ENCODE data around the gene PHF11.
"Not testable (repeated sequence)": the region's sequence is repeated elsewhere in the genome, so short reads cannot be mapped to it uniquely, and the experiment has no call there.

PHF11 gene

DNA sequence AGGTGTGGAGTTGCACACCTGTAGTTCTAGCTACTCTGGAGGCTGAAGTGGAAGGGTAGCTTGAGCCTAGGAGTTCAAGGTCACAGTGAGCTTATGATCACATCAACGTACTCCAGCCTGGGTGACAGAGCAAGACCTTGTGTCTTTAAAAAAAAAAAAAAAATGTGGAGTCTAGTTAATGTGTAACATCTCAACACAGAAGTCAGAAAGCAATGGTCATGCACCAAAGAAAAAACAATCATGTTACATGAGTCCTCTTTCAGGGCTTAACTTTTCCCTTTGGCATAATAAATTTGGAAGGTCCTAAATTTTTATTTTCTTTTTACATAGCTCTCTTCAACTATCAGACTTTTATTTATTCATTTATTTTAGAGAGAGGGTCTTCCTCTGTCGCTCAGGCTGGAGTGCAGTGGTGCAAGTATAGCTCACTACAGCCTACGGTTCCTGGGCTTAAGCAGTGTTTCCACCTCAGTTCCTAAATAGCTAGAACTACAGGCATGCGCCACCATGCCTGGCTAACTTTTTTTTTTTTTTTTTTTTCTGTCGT, 29.4 kb upstream of the PHF11 start:
- Mint-ChIP-seq H3K9me3 (peaks cover 11% of the 10 kb centered on the region), H3K4me3 (no peak overlapping the region), H3K27me3 (no peaks in the 10 kb centered on the region), H3K27ac (no peak overlapping the region), H3K4me1 (no peaks in the 10 kb centered on the region), H3K36me3 (peaks cover 55% of the 10 kb centered on the region)
- CTCF ChIA-PET, result interaction anchor here (0.6 kb wide), 1 partner anchor 17 kb away, joined by 4 read pairs; no protein-coding TSS in a partner anchor
- DNase-seq, result no peak

DNA sequence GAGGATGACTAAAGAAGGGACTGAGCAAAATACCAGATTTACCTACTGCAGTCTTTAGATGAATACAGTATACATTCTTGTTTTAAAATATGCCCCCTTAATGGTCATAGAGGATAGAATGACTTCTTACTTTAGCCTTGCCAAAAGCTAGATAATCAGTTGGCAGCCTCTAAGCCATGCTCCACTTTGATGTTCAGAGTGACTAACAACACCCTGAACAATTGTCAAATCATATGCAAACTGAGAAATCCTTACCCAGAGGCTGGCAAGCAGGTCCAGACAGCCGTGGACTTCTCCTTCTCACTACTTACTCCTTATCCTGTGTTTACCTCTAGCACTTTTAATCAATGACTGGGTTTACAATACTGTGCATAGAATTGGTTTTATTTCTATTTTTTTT, 23.6 kb upstream of the PHF11 start:
- Mint-ChIP-seq H3K36me3 (peaks cover 44% of the 10 kb centered on the region), H3K27ac (no peak overlapping the region)

DNA sequence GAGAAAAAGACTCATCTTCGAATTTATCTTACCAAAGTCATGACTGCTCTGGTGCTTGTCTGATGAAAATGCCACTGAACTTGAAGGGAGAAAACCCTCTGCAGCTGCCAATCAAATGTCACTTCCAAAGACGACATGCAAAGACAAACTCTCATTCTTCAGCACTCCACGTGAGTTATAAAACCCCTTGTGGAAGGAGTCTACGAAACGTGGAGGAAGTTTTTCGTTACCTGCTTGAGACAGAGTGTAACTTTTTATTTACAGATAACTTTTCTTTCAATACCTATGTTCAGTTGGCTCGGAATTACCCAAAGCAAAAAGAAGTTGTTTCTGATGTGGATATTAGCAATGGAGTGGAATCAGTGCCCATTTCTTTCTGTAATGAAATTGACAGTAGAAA, 19.2 kb upstream of the PHF11 start:
- Mint-ChIP-seq H3K9me3 (no peaks in the 10 kb centered on the region), H3K27ac (no peak overlapping the region), H3K4me3 (no peak overlapping the region), H3K36me3 (peaks cover 48% of the 10 kb centered on the region), H3K27me3 (no peaks in the 10 kb centered on the region), H3K4me1 (no peaks in the 10 kb centered on the region)
- DNase-seq, result no peak
- CTCF ChIA-PET, result interaction anchor here (1.5 kb wide), 1 partner anchor 17 kb away, joined by 4 read pairs; no protein-coding TSS in a partner anchor

More for the DNA sequence above, 23.6 kb upstream of the PHF11 start:
- Mint-ChIP-seq H3K4me3 (no peak overlapping the region), H3K9me3 (no peaks in the 10 kb centered on the region), H3K4me1 (no peaks in the 10 kb centered on the region), H3K27me3 (no peaks in the 10 kb centered on the region)
- CTCF ChIA-PET, result no interaction called here
- no peak for DNase-seq

DNA sequence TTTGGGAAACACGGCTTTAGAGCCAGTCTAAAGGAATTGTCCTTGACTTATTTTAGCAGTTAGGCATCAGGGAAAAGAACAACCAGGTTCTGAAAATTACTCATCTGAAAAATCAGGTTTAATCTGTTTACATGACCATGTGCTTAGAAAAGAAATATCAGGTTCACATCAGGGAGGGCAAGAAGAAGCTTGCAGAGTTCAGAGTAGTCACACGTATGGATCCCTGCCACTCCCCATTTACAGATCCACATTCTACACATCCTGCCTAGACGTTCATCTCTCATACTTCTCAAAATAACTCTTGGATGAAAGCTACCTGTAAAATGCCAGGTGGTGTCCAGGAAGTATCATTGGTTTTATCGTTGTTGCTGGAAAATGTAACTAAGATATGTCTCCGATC, 14.0 kb upstream of the PHF11 start:
- no peak overlapping the region for H3K4me3 Mint-ChIP-seq
- H3K36me3 Mint-ChIP-seq, result peaks cover 55% of the 10 kb centered on the region
- no peak overlapping the region for H3K27ac Mint-ChIP-seq
- no peaks in the 10 kb centered on the region for H3K4me1 Mint-ChIP-seq
- no peaks in the 10 kb centered on the region for H3K27me3 Mint-ChIP-seq
- no peak for DNase-seq
- CTCF ChIA-PET, result no interaction called here
- H3K9me3 Mint-ChIP-seq, result no peaks in the 10 kb centered on the region

DNA sequence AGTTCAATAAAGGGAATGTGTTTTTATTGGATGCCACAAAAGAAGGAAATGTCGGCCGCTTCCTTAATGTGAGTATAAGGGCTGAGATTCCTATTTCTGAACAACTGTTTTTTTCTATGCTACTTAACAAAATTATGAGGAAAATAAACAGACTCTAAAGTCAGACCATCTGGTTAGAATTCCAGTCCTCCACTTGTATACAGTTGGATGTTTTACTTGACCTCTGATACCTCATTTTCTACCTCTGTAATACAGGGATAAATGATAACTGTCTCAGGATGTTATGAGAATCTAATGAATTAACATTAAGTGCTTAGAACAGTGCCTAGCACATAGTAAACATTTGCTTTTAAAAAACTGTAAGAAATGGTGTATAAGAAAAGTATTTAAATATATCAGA, 7.2 kb upstream of the PHF11 start:
- no peak overlapping the region for H3K4me3 Mint-ChIP-seq
- DNase-seq, result no peak
- H3K27ac Mint-ChIP-seq, result no peak overlapping the region
- no peaks in the 10 kb centered on the region for H3K9me3 Mint-ChIP-seq
- CTCF ChIA-PET, result no interaction called here
- H3K27me3 Mint-ChIP-seq, result no peaks in the 10 kb centered on the region
- peaks cover 38% of the 10 kb centered on the region for H3K36me3 Mint-ChIP-seq
- H3K4me1 Mint-ChIP-seq, result peaks cover 6% of the 10 kb centered on the region

DNA sequence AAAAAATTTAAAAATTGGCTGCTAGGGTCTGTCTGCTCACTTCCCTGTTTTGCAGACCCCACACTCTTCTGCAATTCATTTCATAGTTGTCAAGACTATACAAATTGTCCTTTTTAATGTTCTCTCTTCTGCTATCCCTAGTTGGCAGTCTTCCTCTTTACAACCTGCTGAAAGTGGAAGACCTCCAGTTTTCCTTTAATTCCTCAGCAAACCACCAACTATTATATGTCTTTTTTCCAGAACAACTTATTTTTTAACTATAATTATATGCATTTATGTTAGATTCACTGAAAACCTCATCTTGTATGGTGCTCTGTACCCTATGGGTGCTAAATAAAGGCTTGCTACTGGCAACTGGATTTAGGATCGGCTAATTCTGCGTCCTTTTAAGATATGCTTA, 1.1 kb upstream of the PHF11 start:
- Mint-ChIP-seq H3K4me3 (peak overlapping the region; percentile 96), H3K9me3 (no peaks in the 10 kb centered on the region), H3K4me1 (peaks cover 51% of the 10 kb centered on the region), H3K36me3 (peaks cover 37% of the 10 kb centered on the region), H3K27ac (peak overlapping the region; percentile 99), H3K27me3 (no peaks in the 10 kb centered on the region)
- CTCF ChIA-PET, result no interaction called here
- DNase-seq, result no peak

DNA sequence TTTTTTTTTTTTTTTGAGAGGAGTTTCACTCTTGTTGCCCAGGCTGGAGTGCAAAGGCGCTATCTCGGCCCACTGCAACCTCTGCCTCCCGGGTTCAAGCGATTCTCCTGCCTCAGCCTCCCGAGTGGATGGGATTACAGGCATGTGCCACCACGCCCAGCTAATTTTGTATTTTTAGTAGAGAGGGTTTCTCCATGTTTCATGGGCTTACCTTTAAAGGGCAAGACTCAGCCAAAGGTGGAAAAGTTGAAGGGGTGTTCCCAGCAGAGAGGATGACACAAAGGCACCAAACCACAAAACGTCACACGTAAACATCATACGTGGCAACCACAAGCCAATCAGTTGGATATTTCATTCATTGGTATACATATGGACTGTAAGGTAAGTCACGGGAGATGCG, 1.1 kb downstream of the PHF11 start:
- CTCF ChIA-PET, result interaction anchor here (0.6 kb wide), 2 partner anchors 28 to 270 kb away, joined by 3 read pairs; no protein-coding TSS in a partner anchor
- peak; percentile 58 for DNase-seq
- H3K27ac Mint-ChIP-seq, result peak overlapping the region; percentile 90
- H3K9me3 Mint-ChIP-seq, H3K27me3 Mint-ChIP-seq: not testable (repeated sequence)
- H3K4me3 Mint-ChIP-seq, result peak overlapping the region; percentile 77
- H3K4me1 Mint-ChIP-seq, result peaks cover 62% of the 10 kb centered on the region
- H3K36me3 Mint-ChIP-seq, result peaks cover 43% of the 10 kb centered on the region

DNA sequence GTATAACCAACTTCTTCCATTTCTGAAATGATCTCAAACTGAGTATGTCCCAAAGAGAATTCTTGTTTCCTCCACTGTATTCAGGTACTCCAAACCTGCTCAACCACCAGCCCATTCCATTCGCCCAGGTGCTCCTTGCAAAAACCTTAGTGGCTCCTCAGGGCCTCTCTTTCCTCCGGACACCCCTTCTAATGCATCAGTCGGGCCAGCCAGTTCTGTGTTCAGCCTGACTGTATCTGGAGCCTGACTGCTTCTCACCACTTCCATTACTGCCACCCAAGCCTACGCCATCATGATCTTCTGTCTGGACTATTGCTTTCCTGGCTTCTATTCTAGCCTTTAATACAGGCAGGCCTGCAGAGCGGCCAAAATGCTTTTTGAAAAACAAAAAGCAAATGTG, 1.5 kb downstream of the PHF11 start:
- Mint-ChIP-seq H3K4me3 (peak overlapping the region; percentile 77), H3K27me3 (no peaks in the 10 kb centered on the region), H3K4me1 (peaks cover 62% of the 10 kb centered on the region), H3K27ac (peak overlapping the region; percentile 90), H3K36me3 (peaks cover 40% of the 10 kb centered on the region), H3K9me3 (no peaks in the 10 kb centered on the region)
- no peak for DNase-seq
- CTCF ChIA-PET, result no interaction called here

DNA sequence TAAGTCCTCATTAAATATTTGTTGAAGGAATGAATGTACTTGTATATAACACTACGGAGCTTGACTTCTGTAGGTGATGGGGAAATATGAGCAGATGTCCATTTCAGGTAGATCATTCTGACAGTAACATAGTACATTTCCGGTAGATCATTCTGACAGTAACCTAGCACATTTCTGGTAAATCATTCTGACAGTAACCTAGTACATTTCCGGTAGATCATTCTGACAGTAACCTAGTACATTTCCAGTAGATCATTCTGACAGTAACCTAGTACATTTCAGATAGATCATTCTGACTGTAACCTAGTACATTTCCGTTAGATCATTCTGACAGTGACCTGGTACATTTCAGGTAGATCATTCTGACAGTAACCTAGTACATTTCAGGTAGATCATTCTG, 2.5 kb downstream of the PHF11 start:
- no peak for DNase-seq
- CTCF ChIA-PET, result no interaction called here
- Mint-ChIP-seq H3K4me1 (peaks cover 59% of the 10 kb centered on the region), H3K4me3 (no peak overlapping the region), H3K27me3 (no peaks in the 10 kb centered on the region), H3K27ac (peak overlapping the region; percentile 26), H3K36me3 (peaks cover 39% of the 10 kb centered on the region), H3K9me3 (no peaks in the 10 kb centered on the region)

DNA sequence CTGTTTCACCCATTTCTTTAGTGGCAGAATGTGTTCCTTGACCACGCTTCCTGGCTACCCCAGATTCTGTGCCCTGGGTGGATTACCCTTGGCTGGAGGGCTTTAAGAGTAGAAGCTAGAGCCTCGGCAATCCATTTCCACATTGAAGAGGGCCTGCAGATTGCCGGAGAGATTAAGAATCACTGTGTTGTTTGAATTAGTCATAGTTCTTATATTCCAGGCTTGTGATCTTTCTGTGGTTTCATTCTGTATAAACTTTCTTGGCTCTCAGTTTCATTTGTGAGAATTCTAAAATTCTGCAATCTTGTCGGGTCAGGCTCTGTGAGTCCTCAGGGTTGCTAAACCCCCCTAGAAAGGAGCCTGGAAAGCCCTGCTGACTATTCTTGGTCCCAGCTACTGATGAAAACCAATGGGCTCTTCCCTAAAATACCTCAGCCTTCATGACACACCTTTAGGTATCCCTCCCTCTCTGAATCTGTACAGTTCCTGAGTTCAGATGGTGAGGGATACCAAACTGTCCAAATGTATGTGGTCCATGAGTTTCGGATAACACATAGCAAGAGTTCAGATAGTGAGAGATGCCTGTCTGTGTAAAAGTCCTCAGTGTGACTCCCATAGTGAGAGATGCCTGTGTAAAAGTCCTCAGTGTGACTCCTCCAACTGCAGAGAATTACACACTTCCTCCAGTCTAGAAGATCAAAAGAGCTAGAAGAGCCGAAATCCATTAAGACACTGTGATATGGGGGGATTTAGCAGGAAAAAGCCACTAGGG, 4.3 kb downstream of the PHF11 start:
- H3K4me1 Mint-ChIP-seq, result peaks cover 48% of the 10 kb centered on the region
- DNase-seq, result peak; percentile 29
- H3K27ac Mint-ChIP-seq, result peak overlapping the region; percentile 35
- H3K4me3 Mint-ChIP-seq, result no peak overlapping the region
- H3K9me3 Mint-ChIP-seq, result no peaks in the 10 kb centered on the region
- CTCF ChIA-PET, result no interaction called here
- H3K36me3 Mint-ChIP-seq, result peaks cover 40% of the 10 kb centered on the region
- no peaks in the 10 kb centered on the region for H3K27me3 Mint-ChIP-seq

DNA sequence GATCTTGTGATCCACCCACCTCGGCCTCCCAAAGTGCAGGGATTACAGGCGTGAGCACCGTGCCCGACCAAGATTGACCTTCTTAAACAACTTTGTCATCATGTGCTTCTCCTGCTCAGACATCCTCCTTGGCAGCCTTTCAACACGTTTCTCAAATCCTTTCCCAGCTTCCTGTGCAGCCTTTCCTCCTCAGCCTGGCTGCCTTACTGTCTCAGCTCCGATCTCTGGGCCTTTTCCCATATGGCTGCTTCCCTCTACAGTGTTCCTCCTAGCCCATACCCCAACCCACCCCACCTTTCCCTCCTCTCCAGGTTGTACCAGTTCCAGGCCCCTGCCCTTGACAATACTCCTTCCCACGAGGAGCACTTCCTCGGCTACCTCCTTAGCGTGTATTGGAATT, 7.2 kb downstream of the PHF11 start:
- Mint-ChIP-seq H3K9me3 (no peaks in the 10 kb centered on the region), H3K4me1 (peaks cover 36% of the 10 kb centered on the region), H3K36me3 (peaks cover 49% of the 10 kb centered on the region), H3K4me3 (no peak overlapping the region), H3K27ac (no peak overlapping the region), H3K27me3 (no peaks in the 10 kb centered on the region)
- CTCF ChIA-PET, result no interaction called here
- no peak for DNase-seq

DNA sequence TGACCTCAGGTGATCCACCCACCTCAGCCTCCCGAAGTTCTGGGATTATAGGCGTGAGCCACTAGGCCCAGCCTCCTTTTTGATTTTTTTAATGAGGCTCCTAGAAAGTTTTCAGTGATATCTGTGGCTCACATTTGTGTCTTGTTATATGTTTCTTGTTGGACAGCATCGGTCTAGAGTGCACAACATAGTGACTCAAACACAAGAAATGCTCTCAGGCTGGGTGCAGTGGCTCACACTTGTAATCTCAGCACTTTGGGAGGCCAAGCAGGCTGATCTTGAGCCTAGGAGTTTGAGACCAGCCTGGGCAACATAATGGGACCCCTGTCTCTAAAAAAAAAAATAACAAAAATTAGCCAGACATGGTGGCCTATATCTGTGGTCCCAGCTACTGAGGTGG, 8.2 kb downstream of the PHF11 start:
- no peak for DNase-seq
- no peaks in the 10 kb centered on the region for H3K9me3 Mint-ChIP-seq
- H3K27ac Mint-ChIP-seq, result no peak overlapping the region
- H3K36me3 Mint-ChIP-seq, result peaks cover 46% of the 10 kb centered on the region
- no peaks in the 10 kb centered on the region for H3K27me3 Mint-ChIP-seq
- H3K4me1 Mint-ChIP-seq, result peaks cover 26% of the 10 kb centered on the region
- CTCF ChIA-PET, result no interaction called here
- no peak overlapping the region for H3K4me3 Mint-ChIP-seq

DNA sequence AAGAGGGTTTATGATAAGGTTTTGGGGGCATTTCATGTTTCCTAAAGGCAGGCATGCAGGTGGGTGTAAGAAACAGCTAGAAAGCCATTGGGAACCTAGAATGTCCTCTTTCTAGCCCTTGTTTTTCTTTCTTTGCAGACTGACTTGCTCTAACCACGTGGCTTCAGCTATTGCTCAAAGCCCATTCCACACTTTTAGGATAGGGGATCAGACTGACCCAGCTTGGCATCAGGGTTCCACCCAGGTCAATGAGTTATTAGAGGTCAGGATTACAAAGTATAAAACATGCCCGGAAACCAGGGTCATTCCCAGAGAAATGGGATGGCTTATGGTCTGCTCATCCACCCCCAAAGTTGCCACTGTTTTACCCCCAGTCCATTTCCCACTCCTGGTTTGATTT, 16.8 kb downstream of the PHF11 start:
- H3K27me3 Mint-ChIP-seq, result no peaks in the 10 kb centered on the region
- H3K36me3 Mint-ChIP-seq, result peaks cover 61% of the 10 kb centered on the region
- no peak for DNase-seq
- no peaks in the 10 kb centered on the region for H3K4me1 Mint-ChIP-seq
- H3K4me3 Mint-ChIP-seq, result no peak overlapping the region
- CTCF ChIA-PET, result no interaction called here
- peaks cover 1% of the 10 kb centered on the region for H3K9me3 Mint-ChIP-seq
- no peak overlapping the region for H3K27ac Mint-ChIP-seq

DNA sequence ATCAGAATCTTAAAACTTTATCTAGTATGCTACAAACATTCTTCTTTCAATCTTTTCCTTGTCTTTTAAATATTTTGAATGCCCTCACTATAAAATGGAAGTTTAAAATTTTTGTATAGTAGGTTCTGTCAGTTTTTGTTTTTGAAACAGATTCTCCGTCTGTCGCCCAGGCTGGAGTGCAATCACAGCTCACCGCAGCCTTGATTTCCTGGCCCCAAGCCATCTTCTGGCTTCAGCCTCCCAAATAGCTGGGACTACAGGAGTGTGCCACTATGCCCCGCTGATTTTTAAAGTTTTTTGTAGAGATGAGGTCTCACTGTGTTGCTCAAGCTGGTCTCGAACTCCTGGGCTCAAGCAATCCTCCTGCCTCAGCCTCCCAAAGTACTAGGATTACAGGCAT, 20.7 kb downstream of the PHF11 start:
- Mint-ChIP-seq H3K4me1 (no peaks in the 10 kb centered on the region), H3K4me3 (no peak overlapping the region), H3K27me3 (no peaks in the 10 kb centered on the region), H3K36me3 (peaks cover 61% of the 10 kb centered on the region), H3K27ac (no peak overlapping the region), H3K9me3 (no peaks in the 10 kb centered on the region)
- DNase-seq, result no peak
- CTCF ChIA-PET, result no interaction called here

DNA sequence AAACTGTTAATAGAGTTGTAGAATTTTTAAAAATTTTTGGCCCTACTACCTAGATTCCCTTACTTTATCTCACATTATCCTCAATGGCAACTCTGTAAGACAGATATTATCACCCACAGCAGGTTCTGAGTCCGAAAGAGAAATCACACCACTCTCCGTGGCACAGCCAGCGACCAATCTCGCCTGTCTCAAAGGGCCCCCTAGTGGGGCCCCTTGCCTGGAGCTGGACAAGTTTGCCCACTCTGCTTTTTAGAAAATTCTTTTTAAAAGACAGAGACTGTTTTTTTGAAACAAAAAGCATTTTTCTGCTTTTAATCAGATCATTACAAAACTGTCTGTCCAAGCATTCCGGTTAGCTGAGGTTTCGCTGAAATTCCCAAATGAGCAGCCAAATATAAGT, 21.7 kb downstream of the PHF11 start:
- peak; percentile 22 for DNase-seq
- H3K4me3 Mint-ChIP-seq, result no peak overlapping the region
- no peaks in the 10 kb centered on the region for H3K27me3 Mint-ChIP-seq
- H3K36me3 Mint-ChIP-seq, result peaks cover 57% of the 10 kb centered on the region
- no peaks in the 10 kb centered on the region for H3K4me1 Mint-ChIP-seq
- H3K27ac Mint-ChIP-seq, result no peak overlapping the region
- no peaks in the 10 kb centered on the region for H3K9me3 Mint-ChIP-seq
- CTCF ChIA-PET, result no interaction called here
